ENCODE measurements around the gene CADM1.

DNA sequence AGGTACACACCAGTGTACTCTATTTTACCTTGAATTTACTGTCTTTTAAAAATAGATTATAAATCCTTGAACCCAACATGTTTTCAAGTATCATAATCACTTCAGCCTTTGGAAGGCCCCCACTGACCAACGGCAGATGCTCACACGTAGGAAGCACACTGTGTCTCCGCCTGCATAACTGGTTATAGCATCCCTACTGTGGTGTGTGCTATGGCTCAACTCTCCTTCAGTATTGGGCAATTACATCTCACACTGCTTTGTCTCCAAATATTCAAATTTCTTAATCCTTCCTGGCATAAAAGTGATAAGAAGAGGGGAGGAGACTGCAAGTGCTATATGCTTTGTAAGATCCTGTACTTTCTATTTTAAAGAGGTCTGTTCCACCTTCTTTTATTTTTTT is 165.7 kb downstream of the CADM1 start:
- TF ChIP-seq, protein P1, sequence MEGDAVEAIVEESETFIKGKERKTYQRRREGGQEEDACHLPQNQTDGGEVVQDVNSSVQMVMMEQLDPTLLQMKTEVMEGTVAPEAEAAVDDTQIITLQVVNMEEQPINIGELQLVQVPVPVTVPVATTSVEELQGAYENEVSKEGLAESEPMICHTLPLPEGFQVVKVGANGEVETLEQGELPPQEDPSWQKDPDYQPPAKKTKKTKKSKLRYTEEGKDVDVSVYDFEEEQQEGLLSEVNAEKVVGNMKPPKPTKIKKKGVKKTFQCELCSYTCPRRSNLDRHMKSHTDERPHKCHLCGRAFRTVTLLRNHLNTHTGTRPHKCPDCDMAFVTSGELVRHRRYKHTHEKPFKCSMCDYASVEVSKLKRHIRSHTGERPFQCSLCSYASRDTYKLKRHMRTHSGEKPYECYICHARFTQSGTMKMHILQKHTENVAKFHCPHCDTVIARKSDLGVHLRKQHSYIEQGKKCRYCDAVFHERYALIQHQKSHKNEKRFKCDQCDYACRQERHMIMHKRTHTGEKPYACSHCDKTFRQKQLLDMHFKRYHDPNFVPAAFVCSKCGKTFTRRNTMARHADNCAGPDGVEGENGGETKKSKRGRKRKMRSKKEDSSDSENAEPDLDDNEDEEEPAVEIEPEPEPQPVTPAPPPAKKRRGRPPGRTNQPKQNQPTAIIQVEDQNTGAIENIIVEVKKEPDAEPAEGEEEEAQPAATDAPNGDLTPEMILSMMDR (IDR thresholded peaks at IDR 0.05) = no peak
- TF ChIP-seq EP300 (IDR thresholded peaks at IDR 0.05) = no peak
